NCI-H1694 treated with DMSO at 0.1 percent for 48 hours (cell line): ENCODE results near the gene SSTR4.
"Not testable (repeated sequence)": the region's sequence is repeated elsewhere in the genome, so short reads cannot be mapped to it uniquely, and the experiment has no call there.

Experiments used
- DNase-seq: peaks from one replicate; lab custom pipeline; 2025; lab: John Stamatoyannopoulos, UW

SSTR4 gene

GRCh38 chr20:23018941-23019340 lies 16.2 kb upstream of the SSTR4 start:
- no peak for DNase-seq

- no peak for DNase-seq
Observed at GRCh38 chr20:23019403-23019802, 15.7 kb upstream of the SSTR4 start.

GRCh38 chr20:23020230-23021018 lies 14.7 kb upstream of the SSTR4 start:
- DNase-seq: no peak

- no peak for DNase-seq
Observed at GRCh38 chr20:23021541-23021940, 13.6 kb upstream of the SSTR4 start.

GRCh38 chr20:23021951-23022350 lies 13.2 kb upstream of the SSTR4 start:
- DNase-seq: no peak

- DNase-seq: no peak
Observed at GRCh38 chr20:23022849-23023248, 12.3 kb upstream of the SSTR4 start.

GRCh38 chr20:23023621-23024177 lies 11.4 kb upstream of the SSTR4 start:
- no peak for DNase-seq

- no peak for DNase-seq
Observed at GRCh38 chr20:23024701-23025100, 10.4 kb upstream of the SSTR4 start.

- DNase-seq: not testable (repeated sequence)
Observed at GRCh38 chr20:23025503-23025902, 9.6 kb upstream of the SSTR4 start.

- DNase-seq: no peak
Observed at GRCh38 chr20:23027721-23028120, 7.4 kb upstream of the SSTR4 start.

- no peak for DNase-seq
Observed at GRCh38 chr20:23028392-23028791, 6.7 kb upstream of the SSTR4 start.

- DNase-seq: no peak
Observed at GRCh38 chr20:23029324-23029723, 5.8 kb upstream of the SSTR4 start.

- no peak for DNase-seq
Observed at GRCh38 chr20:23031346-23031745, 3.8 kb upstream of the SSTR4 start.

- no peak for DNase-seq
Observed at GRCh38 chr20:23032056-23032749, 2.9 kb upstream of the SSTR4 start.

GRCh38 chr20:23032750-23033078 lies 2.4 kb upstream of the SSTR4 start:
- no peak for DNase-seq

GRCh38 chr20:23033918-23034317 lies 1.2 kb upstream of the SSTR4 start:
- DNase-seq: no peak

GRCh38 chr20:23035731-23036130 lies 619 bp downstream of the SSTR4 start:
- DNase-seq: no peak

- no peak for DNase-seq
Observed at GRCh38 chr20:23036371-23036770, 1.3 kb downstream of the SSTR4 start.

GRCh38 chr20:23037017-23037481 lies 1.9 kb downstream of the SSTR4 start:
- no peak for DNase-seq

- no peak for DNase-seq
Observed at GRCh38 chr20:23039136-23039875, 4.2 kb downstream of the SSTR4 start.

GRCh38 chr20:23039885-23040508 lies 4.9 kb downstream of the SSTR4 start:
- no peak for DNase-seq

- no peak for DNase-seq
Observed at GRCh38 chr20:23042270-23042669, 7.2 kb downstream of the SSTR4 start.
